Transverse colon (tissue), 4 donors: ENCODE results near the gene ADCY2. TPM values are rescaled to one million over a fixed set of nuclear protein-coding genes. Genes with fewer than 3 reads are reported as not detected.

Experiments
- DNase-seq: peaks from one replicate; pipeline ENCODE4 v3.0.0-alpha.2; 2019
- H3K27ac ChIP-seq, 4 donors: fragments of 200-600 bp; sonication (generic); 2 replicates each; pipeline ENCODE4 v1.5.1; 2016 to 2018; ENCODE audit warnings: inconsistent platforms in 4 of 4
- H3K27me3 ChIP-seq: fragments of 200-600 bp; sonication (generic); 2 replicates; pipeline ENCODE4 v1.5.1; 2017; ENCODE audit warnings: inconsistent platforms
- H3K36me3 ChIP-seq, 4 donors: fragments of 200-600 bp; sonication (generic); 2 replicates each; pipeline ENCODE4 v1.5.1; 2017 to 2019; ENCODE audit warnings: inconsistent platforms in 4 of 4
- H3K4me1 ChIP-seq, 4 donors: fragments of 200-600 bp; sonication (generic); 2 replicates each; pipeline ENCODE4 v1.5.1; 2017 to 2020; ENCODE audit warnings: inconsistent platforms in 4 of 4
- H3K4me3 ChIP-seq, 4 donors: fragments of 200-600 bp; sonication (generic); 1 replicate in 1 of 4; 2 replicates in 3 of 4; pipeline versions ENCODE4 v1.5.1 to v1.6.1; 2017 to 2019; ENCODE audit warnings: inconsistent platforms in 4 of 4
- H3K9me3 ChIP-seq, 2 donors: fragments of 200-600 bp; sonication (generic); 2 replicates each; pipeline ENCODE4 v1.5.1; 2017 to 2019; ENCODE audit warnings: inconsistent platforms in 2 of 2
- CTCF ChIP-seq, 5 experiments: fragments of 200-600 bp in 3 of 5; fragments of 450-650 bp in 2 of 5; sonication (generic) in 3 of 5; IDR thresholded peaks; 1 replicate in 2 of 5; 2 replicates in 3 of 5; pipeline ENCODE4 v1.5.1; 2016 to 2017; ENCODE audit warnings: antibody characterized with exemption in 5 of 5, inconsistent platforms in 3 of 5, mild to moderate bottlenecking in 2 of 5, moderate library complexity in 1 of 5
- EP300 ChIP-seq: sonication (generic); formaldehyde crosslinking; IDR thresholded peaks from one replicate; pipeline ENCODE4 v1.6.1; 2017; ENCODE audit warnings: antibody characterized with exemption, low read depth
- POLR2A ChIP-seq: fragments of 450-650 bp; IDR thresholded peaks from one replicate; pipeline ENCODE4 v1.6.1; 2016; ENCODE audit warnings: antibody characterized with exemption, mild to moderate bottlenecking, moderate library complexity
- POLR2AphosphoS5 ChIP-seq, 3 donors: sonication (generic); formaldehyde crosslinking; IDR thresholded peaks; one replicate each; pipeline ENCODE4 v1.6.1; 2016; ENCODE audit warnings: antibody characterized with exemption in 3 of 3
- WGBS, 2 donors: methylation state at CpG; one replicate each; pipeline ENCODE4 v1.1.5; 2018; ENCODE audit warnings: low coverage in 1 of 2; 5-methylcytosine and 5-hydroxymethylcytosine counted together
- in situ Hi-C, 4 donors: fragments of 200-750 bp; cut with MboI; loops; one replicate each; pipeline versions ENCODE4 v1.15.0 to v1.15.1; 2017; ENCODE audit warnings: low sequenced_read_pairs in 3 of 4, low pct_ligation_motif_present in 1 of 4, low pct_unique_long_range_greater_than_20kb in 1 of 4
- intact Hi-C: fragments of 100-400 bp; cut with DNase I; formaldehyde crosslinking; loops from one replicate; pipeline ENCODE4 v1.15.1; 2023; ENCODE audit warnings: low total_unique reads
- total RNA-seq, 4 donors: library from RNA; depleted of rRNA; stranded (reverse); fragments of >200 nt; gene quantifications; one replicate each; pipeline ENCODE4 v1.1.0, GENCODE V29; 2016

The ADCY2 gene
- total RNA-seq, 4 donors from 2014 or later, result 1.4 to 4.5 (median 3.1) TPM

- in situ Hi-C loops (no loop called here), intact Hi-C loops (no loop called here)
- no peak overlapping the region for H3K27ac ChIP-seq
- no peaks in the 10 kb centered on the region for H3K9me3 ChIP-seq
- H3K36me3 ChIP-seq, result no peaks in the 10 kb centered on the region
- no peak for DNase-seq
- no peak overlapping the region for H3K4me3 ChIP-seq
- WGBS, 2 donors, result 55 to 67% methylated on average over 1 of the region's 1 CpG
- peaks cover 40% of the 10 kb centered on the region for H3K27me3 ChIP-seq
- H3K4me1 ChIP-seq, result peaks cover 6 to 18% (median 9%) of the 10 kb centered on the region in 4 donors
- no peak for TF ChIP-seq EP300
- TF ChIP-seq CTCF (IDR thresholded peaks at IDR 0.05), result no peak
- TF ChIP-seq POLR2A, result no peak
- no peak for TF ChIP-seq POLR2AphosphoS5 (IDR thresholded peaks at IDR 0.05)
Observed at GRCh38 chr5:7852542-7852941, 456.6 kb downstream of the ADCY2 start.

DNA sequence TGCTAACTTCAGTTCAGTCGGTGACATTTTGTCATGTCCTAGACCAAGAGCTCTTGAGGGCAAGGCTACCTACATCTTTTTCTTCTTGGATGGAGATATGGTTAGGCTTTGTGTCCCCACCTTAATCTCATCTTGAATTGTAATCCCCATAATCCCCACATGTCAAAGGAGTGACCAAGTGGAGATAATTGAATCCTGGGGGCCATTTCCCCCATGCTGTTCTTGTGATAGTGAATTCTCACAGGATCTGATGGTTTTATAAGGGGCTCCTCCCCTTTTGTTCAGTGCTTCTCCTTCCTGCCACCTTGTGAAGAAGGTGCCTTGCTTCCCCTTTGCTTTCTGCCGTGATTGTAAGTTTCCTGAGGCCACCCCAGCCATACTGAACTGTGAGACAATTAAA, 457.1 kb downstream of the ADCY2 start:
- Histone ChIP-seq H3K27ac (no peak overlapping the region), H3K27me3 (peaks cover 39% of the 10 kb centered on the region), H3K36me3 (no peaks in the 10 kb centered on the region), H3K4me1 (peaks cover 6 to 18% (median 9%) of the 10 kb centered on the region in 4 donors), H3K9me3 (no peaks in the 10 kb centered on the region), H3K4me3 (no peak overlapping the region)
- TF ChIP-seq EP300 (no peak), CTCF (IDR thresholded peaks at IDR 0.05) (no peak), POLR2AphosphoS5 (IDR thresholded peaks at IDR 0.05) (no peak), POLR2A (no peak)
- intact Hi-C loops, result no loop called here
- DNase-seq, result no peak
- in situ Hi-C loops, result no loop called here
- WGBS, 2 donors, result 61 to 72% methylated on average over 2 of the region's 2 CpGs

DNA sequence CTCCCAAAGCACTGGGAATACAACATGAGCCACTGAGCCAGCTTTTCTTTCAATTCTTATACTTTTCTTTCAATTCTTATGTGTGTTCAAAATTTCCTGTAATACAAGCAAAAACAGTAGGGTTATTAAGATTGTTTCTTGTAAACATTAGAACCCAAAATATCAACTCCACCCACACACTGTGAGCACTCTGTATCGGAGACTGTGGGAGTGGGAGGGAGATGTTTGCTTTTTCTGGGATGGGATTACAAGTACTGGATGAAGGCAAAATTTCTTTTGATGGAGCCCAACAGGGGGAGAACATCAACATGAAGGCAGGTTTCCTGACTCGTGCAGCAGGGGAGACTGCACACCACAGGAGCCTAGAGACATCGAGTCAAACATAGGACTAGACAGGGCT, 459.7 kb downstream of the ADCY2 start:
- in situ Hi-C loops, result no loop called here
- TF ChIP-seq CTCF (IDR thresholded peaks at IDR 0.05) (no peak), EP300 (no peak), POLR2A (no peak), POLR2AphosphoS5 (IDR thresholded peaks at IDR 0.05) (no peak)
- WGBS, 2 donors, result 69 to 76% methylated on average over 3 of the region's 3 CpGs

GRCh38 chr5:7856855-7857254, 460.9 kb downstream of the ADCY2 start:
- intact Hi-C loops, result no loop called here
- DNase-seq, result peak; percentile 10
- Histone ChIP-seq H3K27ac (no peak overlapping the region), H3K9me3 (no peaks in the 10 kb centered on the region), H3K4me3 (no peak overlapping the region), H3K4me1 (no peaks in the 10 kb centered on the region), H3K36me3 (peaks cover 0 to 24% (median 10%) of the 10 kb centered on the region in 4 donors), H3K27me3 (peaks cover 3% of the 10 kb centered on the region)
- 100% methylated on average over 2 of the region's 2 CpGs for WGBS, 2 donors
- no peak for TF ChIP-seq EP300
- peak; percentile 27 to 49 (median 45) for TF ChIP-seq CTCF (IDR thresholded peaks at IDR 0.05)
- in situ Hi-C loops, result no loop called here

More for the DNA sequence above, 459.7 kb downstream of the ADCY2 start:
- Histone ChIP-seq H3K4me1 (peaks cover 0 to 6% (median 0%) of the 10 kb centered on the region in 4 donors), H3K27ac (no peak overlapping the region), H3K36me3 (peaks cover 0 to 18% (median 6%) of the 10 kb centered on the region in 4 donors), H3K9me3 (no peaks in the 10 kb centered on the region), H3K27me3 (peaks cover 13% of the 10 kb centered on the region), H3K4me3 (no peak overlapping the region)
- intact Hi-C loops, result no loop called here
- DNase-seq, result no peak
